Effector CD8-positive, alpha-beta T cell (primary cell): ENCODE data around the gene CREBBP.

Source experiments
- DNase-seq: peaks from one replicate; lab custom pipeline; 2025; lab: John Stamatoyannopoulos, UW

The CREBBP gene

DNA sequence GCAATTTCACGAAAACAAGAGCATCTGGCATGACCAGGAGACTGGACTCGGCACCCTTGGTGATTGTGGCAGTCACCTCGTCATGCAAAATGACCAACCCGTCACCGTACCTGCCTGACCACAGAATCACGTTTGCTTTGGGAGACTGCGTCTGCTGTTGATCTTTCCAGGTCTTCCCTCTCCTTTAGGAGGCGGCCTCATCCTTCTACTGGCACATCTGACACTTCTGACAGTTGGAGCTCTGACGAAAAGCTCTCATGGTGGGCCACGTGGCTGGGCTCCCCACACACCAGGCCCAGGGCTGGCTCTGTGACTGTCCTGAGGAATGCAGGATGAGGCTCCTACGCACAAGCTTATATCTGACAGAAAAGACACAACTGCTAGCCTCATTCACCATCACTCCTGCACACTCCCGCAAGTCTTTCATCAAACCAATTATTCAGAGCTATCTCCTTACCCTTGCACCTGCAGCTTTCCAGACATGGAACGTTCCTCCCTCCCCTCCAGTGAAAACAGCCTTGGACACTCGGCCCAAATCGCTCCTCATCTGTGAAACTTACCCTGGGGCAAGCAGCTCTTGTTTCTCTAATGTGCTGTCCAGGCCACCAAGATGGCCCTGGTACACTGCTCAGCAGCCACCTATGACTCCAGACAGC lies 166.8 kb downstream of the CREBBP start:
- no peak for DNase-seq

DNA sequence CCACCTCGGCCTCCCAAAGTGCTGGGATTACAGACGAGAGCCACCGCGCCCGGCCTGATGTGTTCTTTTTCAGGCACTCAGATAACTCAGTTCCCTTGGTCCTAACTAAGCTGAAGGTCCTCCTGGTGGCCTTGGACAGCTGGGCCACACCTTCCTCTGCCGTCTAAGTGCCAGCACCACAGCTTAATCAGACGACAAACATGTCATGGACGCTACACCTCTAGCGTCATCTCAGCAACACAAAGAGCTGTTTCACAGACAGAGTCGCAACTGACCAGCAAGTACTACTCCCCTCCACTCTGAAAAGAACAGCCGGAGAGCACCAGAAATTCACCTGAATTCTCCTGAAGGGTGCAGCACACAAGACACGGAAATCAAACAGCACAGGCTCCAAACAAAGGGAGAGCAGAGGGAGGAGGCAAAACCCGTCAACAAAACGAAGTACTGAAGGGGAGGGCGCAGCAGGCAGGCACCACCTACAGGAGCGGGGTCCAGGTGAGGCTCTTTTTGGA lies 167.6 kb downstream of the CREBBP start:
- DNase-seq = no peak

- no peak for DNase-seq
Measured at GRCh38 chr16:3706253-3707012, 174.1 kb downstream of the CREBBP start.

DNA sequence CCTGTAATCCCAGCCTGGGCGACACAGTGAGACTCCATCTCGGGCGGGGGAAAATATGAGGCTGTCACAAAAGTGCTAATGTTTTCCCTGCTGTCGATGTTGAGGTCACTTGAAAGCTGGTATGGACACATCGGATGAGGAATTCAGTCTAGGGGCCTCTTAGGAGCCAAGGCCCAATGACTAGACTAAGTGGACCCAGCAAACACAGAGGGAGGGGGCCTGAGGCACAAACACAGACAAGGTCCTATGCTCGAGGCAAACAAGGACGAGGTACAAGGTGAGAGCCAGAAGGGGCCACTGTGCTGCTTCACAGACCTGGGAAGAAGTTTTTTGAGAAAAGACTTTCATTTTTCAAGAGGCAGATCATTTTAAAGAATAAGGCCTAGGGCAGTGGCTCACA lies 178.4 kb downstream of the CREBBP start:
- no peak for DNase-seq

DNA sequence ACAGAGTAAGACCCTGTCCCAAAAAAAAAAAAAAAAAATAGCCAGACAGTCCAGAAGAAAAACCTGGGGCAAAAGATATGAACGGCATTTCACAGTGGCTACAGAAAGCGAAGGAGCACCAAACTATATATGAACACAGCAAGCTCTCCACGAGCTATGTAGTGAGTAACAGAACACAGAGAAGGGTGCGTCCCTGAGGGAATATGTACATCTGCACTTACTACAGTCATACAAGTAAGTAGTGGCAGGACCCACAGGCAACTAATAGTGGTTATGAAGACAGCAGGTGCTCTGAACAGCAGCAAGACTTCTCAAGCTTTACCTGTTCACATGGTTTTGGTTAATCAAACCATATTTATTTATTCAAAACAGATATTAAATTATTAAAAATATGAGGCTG lies 179.0 kb downstream of the CREBBP start:
- DNase-seq = no peak

GRCh38 chr16:3698941-3699340 lies 181.6 kb downstream of the CREBBP start:
- DNase-seq = no peak

DNA sequence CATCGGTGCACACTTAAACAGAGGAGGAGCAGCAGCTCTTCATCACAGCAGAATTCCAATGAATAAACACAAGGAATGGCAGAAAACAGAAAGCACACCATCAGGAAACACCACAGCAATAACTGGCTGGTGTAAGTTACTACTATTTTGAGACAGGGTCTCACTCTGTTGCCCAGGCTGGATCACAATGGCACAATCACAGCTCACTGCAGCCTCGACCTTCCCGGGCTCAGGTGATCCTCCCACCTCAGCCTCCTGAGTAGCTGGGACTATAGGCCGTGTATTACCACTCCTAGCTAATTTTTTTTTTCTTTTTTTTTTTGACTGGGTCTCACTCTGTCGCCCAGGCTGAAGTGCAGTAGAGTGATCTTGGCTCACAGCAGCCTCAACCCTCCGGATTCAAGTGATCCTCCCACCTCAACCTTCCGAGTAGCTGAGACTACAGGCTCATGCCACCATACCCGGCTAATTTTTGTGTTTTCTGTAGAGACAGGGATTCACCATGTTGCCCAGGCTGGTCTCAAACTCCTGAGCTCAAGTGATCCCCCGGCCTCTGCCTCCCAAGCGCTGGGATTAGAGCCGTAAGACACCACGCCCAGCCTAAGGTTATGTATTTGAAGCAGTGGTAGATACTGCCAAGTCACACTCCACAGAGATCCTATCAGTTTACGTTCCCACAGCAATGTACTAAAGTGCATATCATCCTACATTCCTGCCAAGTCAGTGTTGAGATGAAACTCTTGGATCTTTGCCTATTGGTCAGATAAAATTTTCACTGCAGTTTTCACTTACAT lies 183.9 kb downstream of the CREBBP start:
- DNase-seq = no peak

DNA sequence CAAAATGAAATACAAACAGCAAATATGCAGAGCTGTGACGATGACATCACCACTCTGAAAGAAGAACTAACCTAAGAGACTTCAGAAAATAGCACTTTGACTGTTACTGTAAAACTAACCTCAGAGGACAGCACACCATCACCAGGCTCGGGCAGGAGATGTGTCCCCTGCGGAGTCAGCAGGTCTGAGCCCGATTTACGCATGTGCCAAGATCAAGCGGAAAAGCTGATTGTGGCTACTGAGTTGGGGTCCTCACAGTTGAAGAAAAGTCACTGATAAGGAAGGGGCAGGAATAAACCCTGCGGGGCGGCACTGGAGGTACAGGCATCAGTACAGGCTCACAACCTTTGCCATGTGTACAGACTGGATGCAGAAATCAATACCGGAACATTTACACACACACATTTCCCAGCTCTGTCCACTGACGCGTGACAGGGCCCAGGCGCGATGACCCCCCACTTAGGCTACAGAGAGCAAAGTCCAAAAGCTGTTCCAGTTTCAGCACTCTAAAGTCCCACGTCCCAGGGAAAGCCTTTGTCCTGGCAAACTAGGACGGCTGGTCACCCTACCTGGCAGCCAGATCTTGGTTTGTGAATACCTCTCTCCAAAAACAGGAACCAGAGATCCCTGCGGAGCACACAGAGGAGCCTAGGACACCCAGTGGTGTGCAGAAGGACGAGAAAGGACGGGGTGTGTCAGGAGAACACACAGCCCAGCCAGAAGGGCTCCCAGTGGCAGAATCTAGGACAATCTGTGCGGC lies 184.7 kb downstream of the CREBBP start:
- DNase-seq = no peak

DNA sequence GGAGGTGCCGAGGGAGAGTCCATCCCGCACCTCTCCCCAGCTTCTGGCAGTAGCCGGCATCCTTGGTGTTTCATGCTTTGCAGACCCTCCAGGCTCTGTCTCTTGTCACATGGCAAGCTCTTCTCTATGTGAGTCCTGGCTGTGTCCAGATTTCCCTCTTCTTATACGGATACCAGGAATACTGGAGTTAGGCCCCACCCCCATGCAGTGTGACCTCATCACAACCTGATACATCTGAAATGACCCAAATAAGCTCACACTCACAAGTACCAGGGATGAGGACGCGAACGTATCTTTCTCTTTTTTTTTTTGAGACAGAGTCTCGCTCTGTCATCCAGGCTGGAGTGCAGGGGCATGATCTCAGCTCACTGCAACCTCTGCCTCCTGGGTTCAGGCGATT lies 186.5 kb downstream of the CREBBP start:
- DNase-seq = no peak

DNA sequence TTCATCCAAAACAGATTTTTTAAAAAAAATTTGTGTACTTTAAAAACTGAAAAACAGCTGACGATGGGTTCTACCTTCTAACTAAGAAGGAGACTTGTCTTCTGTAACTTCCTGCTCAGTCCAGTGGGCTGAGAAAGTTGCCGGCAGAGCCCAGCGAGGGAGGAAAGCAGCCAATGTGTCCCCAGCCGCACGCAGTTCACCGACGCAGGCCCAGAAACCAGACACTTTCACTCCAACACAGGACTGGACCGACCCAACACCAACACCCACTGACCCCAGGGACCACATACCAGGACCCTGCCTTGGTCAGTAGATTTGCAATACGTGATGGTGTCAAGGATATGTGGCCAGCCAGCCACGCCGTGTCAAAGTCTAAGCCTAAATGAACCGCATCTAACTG lies 188.8 kb downstream of the CREBBP start:
- DNase-seq = no peak

DNA sequence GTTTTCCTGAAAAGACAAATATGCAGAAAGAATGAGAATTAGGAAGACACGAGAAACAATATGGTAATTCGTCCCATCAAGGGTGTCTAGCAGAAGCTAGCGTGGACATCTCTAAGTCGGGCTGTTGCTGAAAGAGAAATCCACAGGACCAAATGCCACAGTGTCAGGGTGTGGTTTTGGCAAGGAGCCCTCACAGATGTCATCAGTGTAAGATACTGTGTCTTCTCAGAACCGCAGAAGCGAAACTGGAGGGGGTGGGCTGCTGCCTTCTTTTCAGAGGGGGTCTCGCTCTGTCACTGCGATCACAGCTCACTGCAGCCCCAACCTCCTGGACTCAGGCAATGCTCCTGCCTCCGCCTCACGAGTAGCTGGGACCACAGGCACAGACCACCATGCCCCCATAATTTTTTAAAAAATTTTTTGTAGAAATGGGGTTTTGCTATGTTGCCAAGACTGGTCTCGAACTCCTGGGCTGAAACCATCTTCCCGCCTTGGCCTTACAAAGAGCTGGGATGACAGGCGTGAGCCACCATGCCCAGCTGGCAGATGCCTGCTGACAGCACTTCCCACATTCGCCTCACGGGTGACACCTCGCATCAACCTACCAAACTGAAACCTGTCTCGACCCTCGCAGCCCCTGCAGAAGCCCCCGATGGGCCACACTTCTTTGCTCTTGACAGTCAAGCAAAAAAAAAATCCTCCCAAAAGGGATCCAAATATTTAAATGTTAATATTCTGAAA lies 189.4 kb downstream of the CREBBP start:
- no peak for DNase-seq

- DNase-seq = peak; percentile 71
Measured at GRCh38 chr16:3690470-3690928, 190.0 kb downstream of the CREBBP start.

- no peak for DNase-seq
Measured at GRCh38 chr16:3689731-3690130, 190.8 kb downstream of the CREBBP start.

DNA sequence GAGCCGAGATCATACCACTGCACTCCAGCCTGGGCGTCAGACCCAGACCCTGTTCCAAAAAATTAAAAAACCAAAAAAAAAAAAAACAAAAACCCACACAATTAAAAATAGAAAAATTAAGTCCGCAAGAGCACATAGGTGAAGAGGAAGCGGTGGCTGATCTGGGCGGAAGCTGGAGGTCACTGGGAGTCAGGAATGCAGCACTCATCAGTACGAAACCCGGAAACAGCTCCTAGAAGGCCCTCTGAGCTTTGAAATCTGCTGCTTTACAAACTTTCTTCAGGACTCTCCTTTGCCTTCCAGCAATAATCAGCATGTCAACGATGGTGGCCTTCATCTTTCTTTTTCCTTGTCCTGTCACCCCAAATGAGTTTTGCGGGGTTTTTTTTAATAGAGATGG lies 192.7 kb downstream of the CREBBP start:
- DNase-seq = no peak

DNA sequence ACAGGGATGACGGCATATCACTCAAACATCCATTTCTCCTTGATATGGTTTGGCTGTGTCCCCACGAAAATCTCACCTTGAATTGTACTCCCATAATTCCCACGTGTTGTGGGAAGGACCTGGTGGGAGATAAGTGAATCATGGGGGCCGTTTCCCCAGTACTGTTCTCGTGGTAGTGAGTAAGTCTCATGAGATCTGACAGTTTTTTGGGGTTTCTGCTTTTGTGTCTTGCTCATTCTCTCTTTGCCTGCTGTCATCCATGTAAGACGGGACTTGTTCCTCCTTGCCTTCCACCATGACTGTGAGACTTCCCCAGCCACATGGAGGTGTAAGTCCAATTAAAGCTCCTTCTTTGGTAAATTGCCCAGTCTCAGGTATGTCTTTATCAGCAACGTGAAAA lies 193.5 kb downstream of the CREBBP start:
- DNase-seq = no peak

- no peak for DNase-seq
Measured at GRCh38 chr16:3681206-3681605, 199.3 kb downstream of the CREBBP start.

GRCh38 chr16:3677994-3678393 lies 202.5 kb downstream of the CREBBP start:
- DNase-seq = no peak

- no peak for DNase-seq
Measured at GRCh38 chr16:3675601-3676130, 204.8 kb downstream of the CREBBP start.
